HG03520 (cell line): ENCODE data around the gene EDDM3A.
"Not testable (repeated sequence)": the region's sequence is repeated elsewhere in the genome, so short reads cannot be mapped to it uniquely, and the experiment has no call there.

Experiments
- ATAC-seq: cut with Tn5 transposase; IDR thresholded peaks from one replicate; pipeline ENCODE4 v1.9.1; 2021; ENCODE audit warnings: mild to moderate bottlenecking, moderate library complexity; ENCODE audit not compliant: unreplicated experiment

EDDM3A gene, protein sequence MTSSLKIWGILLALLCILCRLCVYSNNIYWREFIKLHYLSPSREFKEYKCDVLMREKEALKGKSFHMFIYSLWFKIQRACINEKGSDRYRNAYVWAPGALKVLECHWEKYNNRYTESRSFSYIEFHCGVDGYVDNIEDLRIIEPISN

GRCh38 chr14:20745571-20746358 is at the start of gene EDDM3A:
Gene EDDM3A, plus strand, starts transcription at chr14:20745887. Its CDS starts 1,694 bp downstream, at chr14:20747581.
- ATAC-seq: no peak

DNA sequence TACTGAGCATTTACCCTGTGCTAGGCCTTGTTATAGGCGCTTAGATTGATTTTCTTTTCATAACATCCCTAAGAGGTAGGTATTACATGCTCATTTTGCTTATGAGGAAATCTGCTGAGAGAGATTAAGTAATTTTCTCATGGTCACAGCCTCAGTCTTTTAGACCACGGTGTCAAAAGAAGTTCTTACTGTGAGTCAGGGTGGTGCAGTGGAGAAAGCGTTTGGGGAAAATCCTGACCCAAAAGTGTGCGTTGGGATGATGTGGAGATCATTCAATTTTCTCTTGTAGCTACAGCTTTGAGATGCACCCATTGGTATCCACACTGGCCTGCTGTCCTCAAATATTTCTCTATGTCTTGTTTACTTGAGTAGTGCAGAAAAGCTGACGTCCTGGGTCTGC is 48.9 kb upstream of the EDDM3A start:
- no peak for ATAC-seq

GRCh38 chr14:20697273-20698017 is 48.2 kb upstream of the EDDM3A start:
- ATAC-seq: no peak

DNA sequence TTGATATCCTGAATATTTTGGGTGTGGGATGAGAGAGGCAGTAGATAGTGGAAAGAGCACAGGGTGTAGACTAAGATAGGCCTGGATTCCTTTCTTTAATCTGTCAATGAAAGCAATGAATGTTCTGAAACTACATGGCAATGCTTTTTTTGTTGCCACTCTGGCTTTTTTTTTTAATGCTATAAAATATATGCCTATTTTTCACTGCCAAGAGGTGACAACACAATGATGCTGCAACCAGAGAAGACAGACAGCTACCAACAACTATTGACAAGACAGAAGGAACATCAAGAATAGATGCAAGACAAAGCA is 47.7 kb upstream of the EDDM3A start:
- ATAC-seq: no peak

- ATAC-seq: no peak
These were observed 46.8 kb upstream of the EDDM3A start for GRCh38 chr14:20698934-20699333.

DNA sequence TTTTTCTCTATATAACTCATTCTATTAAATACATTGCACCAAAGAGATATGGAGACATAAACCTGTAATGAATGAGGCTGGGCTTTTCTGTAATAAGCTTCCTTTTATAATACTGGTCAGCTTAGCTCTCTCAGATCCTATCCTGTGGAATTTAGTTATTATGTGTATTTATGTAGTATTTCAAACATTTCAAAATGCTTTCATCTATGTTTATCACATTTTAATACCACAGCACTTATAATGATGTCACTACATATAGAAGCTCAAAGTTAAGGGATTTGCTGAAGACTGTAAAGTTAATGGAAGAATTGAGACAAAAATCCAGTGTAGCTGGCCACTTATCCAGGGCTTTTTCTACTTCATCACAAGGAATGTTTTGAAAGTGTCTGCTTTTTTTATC is 45.8 kb upstream of the EDDM3A start:
- ATAC-seq: no peak

- ATAC-seq: not testable (repeated sequence)
These were observed 44.7 kb upstream of the EDDM3A start for GRCh38 chr14:20700965-20701364.

DNA sequence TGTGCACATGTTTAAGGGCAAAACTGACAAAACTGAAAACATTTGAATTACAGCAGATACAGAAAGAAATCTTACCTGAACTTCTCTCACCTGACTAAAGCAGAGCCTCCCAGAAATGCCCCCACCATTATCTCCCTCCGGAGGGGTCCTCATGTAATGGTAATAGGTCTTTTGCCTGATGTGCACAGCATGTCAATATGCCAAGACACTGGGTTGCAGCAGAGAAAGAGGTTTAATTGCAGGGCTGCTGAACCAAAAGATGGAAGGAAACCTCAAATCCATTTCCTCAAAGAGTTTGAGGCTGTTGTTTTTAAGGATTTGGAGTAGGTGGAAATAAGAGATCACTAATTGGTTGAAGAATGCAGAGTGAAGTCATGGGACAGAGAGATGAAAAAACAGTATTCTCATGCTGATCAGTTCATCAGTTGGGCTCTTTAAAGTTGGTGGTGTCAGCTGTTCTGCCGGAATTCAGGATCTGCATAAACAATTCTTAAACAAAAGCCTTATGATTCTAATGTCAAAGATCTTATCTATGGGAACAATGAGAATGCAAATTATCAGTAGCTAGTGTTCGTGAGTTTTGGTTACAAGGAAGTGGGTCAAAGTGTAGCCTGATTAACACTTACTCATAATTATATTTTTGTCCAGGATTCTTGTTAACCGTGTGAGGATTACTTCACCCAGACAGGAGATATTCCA is 38.9 kb upstream of the EDDM3A start:
- ATAC-seq: no peak

DNA sequence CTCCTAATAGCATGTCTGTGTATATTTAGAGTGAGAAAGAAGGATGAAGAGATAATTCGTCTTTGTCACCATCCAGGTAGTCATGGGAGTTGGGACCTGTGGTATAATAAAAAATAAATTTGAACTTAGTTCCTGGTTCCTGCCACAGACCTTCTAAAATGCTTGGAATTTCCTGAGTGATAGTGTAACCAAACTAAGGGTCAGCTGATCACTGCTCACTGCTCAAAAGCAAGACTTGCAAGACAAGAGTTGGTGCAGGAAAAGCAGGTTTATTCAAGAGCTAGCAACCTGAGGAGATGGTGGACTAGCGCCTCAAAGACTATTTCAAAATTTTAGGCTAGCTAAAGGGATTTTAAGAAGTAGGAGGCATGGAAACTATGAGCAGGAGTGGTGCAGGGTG is 38.1 kb upstream of the EDDM3A start:
- ATAC-seq: no peak

DNA sequence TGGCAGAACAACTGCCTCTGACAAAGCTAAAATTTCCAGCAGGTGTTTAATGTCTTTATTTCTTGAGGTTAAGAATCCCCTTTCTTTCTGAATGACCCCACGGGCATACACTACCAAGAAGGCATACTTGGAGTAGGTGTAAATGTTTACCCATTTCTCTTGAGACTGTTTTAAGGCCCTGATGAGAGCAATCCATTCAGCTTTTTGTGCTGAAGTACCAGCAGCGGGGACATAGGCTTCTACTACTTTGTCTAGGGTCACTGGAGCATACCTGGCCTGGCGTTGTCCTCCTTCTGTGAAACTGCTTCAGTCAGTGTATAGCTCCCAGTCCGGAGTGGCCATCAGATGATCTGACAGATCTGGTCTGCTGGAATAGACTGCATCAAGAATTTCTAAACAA is 34.4 kb upstream of the EDDM3A start:
- no peak for ATAC-seq

DNA sequence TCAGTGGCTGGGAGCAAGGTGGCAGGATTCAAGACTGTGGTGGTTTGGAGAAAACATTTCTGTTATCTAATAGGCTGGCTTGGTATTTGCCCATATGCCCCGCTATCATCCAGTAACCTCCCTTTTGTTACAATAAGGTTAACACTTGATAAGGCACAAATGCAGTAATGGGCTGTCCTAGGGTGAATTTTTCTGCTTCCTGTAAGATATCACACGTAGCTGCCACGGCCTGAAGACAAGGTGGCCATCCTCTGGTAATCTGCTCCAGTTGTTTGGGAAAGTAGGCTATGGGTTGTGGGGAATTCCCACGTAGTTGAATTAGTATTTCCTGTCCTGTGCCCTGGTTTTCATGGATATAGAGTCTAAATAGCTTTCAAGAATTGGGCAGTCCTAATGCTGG is 34.0 kb upstream of the EDDM3A start:
- no peak for ATAC-seq

DNA sequence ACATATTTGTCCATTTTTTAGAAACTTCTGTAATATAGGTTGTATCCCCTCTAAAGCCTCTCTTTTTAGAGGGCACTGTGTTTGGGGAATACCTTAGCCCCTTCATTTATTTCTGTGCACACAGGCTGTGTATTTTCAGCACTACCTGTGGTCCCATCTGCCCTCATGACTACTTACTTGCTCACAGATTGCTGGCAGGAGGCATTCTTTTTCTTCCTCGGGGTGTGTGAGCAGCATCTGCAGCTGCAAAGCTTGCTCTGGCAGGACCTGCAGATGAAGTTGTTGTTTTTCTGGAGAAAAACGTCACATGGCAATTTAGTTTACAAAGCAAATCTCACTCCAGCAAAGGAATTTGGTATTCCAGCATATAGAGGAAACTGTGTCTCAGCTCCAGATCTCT is 32.8 kb upstream of the EDDM3A start:
- ATAC-seq: no peak

DNA sequence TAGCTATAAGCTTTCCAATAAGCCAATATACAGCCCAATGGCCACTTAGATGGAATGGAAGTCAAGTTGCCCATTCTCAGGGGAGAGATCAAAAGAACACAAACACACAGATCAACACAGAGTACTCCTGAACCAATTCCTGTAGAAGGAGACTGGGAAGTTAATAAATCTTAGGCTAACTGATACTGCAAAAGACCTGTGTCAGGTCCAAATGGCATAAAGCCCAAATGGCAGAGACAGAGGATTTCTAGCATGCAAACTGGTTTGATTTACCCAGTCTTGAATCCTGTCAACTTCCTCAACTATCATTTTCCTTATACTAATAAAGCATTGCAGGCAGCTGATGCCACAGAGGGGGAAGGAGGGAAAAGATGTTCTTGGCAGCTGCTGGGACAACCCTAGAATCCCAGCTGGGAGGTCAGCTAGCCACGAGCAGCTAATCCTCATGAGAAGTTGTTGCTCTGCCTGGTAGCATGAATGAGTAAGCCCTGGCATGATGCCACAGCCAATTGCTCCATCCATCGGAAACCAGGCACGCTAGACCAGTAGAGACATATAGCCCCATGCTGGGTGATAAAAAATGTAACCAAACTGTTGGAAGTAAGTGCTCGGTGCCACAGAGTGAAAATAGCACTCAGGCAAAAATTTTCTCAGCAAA is 31.0 kb upstream of the EDDM3A start:
- ATAC-seq: no peak

GRCh38 chr14:20719777-20720176 is 25.9 kb upstream of the EDDM3A start:
- no peak for ATAC-seq

DNA sequence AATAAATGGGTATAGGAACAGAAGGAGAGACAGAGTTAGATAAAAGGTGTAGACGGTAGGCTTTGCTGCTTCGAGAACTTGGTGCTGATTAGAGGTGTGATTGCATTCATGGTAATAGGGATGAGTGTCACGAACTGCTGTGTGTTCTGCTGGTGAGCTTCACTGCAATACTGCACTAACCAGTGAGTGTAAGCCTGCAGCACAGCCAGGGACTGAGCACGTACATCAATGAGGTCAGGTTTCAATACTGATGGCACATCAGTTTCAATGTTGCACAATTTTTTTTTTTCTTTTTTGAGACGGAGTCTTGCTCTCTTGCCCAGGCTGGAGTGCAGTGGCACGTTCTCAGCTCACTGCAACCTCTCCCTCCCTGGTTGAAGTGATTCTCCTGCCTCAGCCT is 24.9 kb upstream of the EDDM3A start:
- no peak for ATAC-seq

DNA sequence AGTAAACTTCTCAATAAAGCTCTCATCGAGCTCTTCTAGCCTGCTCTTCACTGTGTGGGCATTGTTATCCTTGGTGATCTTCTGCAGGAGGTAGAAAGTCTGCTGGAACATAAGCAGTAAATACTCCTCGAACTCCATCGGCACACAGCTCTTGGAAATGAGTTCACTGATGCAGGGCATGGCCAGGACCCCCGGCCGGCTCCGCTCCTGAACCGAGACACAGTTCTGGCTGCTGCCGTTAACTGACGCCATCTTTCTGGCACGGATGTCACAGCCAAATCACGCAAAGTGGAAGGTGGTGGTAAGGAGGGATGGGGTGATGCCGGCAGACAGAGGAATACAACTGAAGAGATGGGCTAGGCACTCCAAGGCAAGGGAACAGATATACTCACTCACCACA is 23.7 kb upstream of the EDDM3A start:
- no peak for ATAC-seq

GRCh38 chr14:20723488-20723887 is 22.2 kb upstream of the EDDM3A start:
- ATAC-seq: no peak

- ATAC-seq: not testable (repeated sequence)
These were observed 19.6 kb upstream of the EDDM3A start for GRCh38 chr14:20726121-20726520.

DNA sequence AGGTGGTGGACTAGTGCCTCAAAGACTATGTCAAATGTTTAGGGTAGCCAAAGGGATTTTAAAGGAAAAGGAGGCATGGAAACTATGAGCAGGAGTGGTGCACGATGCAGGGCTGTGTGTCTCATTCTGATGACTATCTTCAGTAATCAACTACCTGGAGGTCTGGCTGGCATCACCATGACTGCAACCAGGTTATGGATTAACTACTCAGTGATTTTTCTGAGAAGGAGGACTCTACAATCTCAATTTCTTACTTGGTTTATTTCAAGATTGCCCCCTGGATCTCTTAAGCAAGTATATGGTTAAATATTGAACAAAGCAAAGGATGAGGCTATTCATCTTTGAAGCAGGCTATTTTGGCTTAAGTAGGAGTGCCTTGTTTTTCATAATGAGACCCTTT is 19.2 kb upstream of the EDDM3A start:
- ATAC-seq: no peak

- no peak for ATAC-seq
These were observed 14.8 kb upstream of the EDDM3A start for GRCh38 chr14:20730891-20731290.

GRCh38 chr14:20732477-20732876 is 13.2 kb upstream of the EDDM3A start:
- no peak for ATAC-seq
